GM18519 (cell line): ENCODE measurements around the gene CDA.
"Not testable (repeated sequence)": the region's sequence is repeated elsewhere in the genome, so short reads cannot be mapped to it uniquely, and the experiment has no call there.

Source experiments
- ATAC-seq: cut with Tn5 transposase; IDR thresholded peaks from one replicate; pipeline ENCODE4 v1.9.1; 2021; ENCODE audit warnings: mild to moderate bottlenecking, moderate library complexity; ENCODE audit not compliant: unreplicated experiment, low FRiP score

Gene CDA

DNA sequence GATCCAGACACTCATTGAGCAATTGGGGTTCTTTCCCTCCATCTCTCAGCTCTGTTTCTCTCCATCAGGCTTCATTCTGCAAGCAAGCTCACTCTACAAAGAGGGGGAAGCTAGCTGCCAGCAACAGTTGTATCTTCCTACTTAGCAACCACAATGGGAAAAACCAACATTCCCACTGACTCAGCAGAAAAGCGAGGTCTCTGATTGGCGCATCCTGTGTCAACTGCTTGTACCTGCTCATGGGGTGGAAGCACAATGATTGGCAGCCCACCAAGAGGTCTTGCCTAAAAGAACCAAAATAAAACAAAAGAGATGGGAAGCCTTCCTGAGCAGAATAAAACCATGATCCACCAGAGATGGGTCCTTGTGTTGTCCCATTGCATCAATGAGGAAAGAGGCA, 4.0 kb upstream of the CDA start:
- no peak for ATAC-seq

- ATAC-seq = no peak
Measured at GRCh38 chr1:20586953-20587660, 1.8 kb upstream of the CDA start.

DNA sequence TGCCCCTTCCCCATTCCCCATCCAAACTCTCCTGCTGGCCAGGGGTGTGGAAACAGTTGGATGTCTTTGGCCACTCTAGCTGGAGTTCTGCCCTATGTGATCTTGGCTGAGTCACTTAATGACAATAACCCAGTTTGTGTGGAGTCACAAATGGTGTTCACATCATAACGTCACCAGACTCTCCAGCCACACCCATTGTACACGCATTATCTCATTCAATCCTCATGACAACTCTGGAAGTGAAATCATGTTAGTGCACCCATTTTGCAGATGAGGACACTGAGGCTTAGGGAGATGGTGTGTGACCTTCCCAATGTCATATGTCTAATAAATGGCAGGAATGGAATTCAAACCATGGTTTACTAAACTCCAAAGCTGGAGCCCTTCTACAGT, 1.2 kb upstream of the CDA start:
- no peak for ATAC-seq

GRCh38 chr1:20589331-20590278, 708 bp downstream of the CDA start:
- ATAC-seq = no peak

DNA sequence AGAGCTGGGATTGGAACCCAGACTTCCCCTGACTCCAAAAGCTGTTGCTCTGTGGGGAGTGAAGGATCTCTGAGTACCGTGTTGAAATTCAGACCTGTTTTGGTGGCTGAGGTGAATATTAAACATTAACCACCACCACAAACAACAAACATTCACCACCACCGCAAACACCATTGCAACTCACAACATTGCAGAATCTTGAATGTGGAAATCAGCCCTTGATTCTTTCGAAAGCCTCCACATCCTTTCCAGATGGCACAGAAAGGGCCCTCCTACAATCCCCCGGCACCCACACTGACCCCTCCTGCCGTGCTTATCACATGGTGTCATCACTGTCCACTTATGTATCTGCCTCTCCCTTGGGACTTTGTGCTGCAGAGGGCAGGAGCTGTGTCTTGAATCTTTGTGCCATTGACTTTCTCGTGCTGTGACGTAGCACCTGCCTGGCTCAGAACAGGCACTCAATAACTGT, 1.4 kb downstream of the CDA start:
- no peak for ATAC-seq

GRCh38 chr1:20593756-20594155, 4.9 kb downstream of the CDA start:
- ATAC-seq = no peak

DNA sequence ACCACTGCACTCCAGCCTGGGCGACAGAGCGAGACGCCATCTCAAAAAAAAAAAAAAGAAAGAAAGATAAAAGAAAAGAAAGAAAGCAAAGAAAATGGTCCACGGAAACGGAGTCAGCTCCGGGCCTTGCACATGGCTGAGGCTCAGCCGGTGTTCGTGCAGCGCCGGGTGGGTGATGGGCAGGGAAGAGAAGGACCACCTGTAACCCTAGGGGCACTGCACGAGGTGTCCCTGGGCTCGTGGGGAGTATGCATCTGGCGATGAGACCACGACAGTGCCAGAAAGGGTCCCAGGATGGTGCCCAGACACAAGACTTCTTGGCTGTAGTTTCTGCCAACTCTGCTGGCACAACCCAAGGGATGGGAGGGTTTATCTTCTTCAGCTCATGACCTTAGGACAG, 5.8 kb downstream of the CDA start:
- no peak for ATAC-seq

DNA sequence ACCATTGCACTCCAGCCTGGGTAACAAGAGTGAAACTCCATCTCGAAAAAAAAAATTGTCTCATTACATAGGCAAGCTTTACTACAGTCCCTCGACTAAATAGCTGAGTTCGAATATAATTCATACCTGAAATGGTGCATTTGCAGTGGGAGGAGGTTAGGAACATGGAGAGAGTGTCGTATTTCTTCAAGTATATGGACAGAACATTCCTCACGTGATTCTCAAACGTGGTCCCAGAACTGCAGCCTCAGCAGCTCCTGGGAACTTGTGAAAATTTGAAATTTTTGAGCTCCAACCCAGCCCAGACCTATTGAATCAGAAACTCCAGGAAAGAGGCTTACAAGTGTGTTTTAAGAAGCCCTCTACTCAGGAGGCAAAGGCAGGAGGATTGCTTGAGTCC, 7.2 kb downstream of the CDA start:
- no peak for ATAC-seq

DNA sequence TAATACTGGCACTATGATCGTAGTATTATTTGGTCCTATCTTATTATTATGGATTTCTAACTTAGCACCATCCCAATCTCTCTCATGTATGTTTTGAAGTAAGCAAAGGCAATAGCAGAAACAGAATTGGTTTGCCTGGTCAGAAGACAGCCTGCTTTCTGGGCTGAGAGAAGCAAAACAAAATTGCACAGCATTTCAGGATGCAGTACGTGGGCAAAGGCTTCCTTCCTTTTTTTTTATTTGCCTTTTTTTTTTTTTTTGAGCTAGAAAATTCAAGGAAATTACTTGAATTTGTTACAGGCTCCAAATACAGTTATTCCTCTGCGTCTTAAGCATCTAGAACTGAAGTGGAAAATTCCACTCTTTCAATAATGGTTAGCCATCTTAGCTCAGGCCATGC, 8.8 kb downstream of the CDA start:
- no peak for ATAC-seq

GRCh38 chr1:20600156-20600555, 11.3 kb downstream of the CDA start:
- no peak for ATAC-seq

DNA sequence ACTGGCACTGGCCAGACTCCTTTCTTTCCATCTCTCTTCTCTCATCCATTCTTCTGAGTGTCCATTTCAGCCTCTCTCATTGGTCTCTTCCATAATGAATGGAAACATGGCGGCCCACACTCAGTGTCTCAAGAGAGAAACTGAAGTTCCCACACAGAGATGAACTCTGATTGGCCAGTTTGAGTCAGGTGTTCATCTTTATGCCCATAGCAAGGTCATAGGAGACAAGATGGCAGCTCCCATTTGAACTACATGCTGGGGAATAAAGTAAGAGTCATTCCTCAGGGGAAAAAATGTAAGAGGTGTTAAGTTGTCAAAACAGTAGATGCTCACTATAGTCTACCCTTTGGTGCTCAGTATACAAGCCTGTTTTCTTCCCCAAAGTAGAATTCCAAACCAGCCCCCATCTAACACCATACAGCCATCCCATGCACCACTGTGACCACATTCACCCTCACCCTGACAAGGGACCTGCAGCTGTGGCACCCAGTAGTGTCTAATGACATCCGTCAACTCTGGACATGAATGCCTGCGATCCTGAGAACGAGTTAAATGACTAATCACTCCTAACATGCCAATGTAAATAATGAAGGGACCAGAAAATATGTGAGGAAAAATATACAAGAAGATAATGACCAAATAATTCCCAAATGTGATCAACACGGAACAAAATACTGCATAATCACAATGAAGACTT, 12.4 kb downstream of the CDA start:
- no peak for ATAC-seq

DNA sequence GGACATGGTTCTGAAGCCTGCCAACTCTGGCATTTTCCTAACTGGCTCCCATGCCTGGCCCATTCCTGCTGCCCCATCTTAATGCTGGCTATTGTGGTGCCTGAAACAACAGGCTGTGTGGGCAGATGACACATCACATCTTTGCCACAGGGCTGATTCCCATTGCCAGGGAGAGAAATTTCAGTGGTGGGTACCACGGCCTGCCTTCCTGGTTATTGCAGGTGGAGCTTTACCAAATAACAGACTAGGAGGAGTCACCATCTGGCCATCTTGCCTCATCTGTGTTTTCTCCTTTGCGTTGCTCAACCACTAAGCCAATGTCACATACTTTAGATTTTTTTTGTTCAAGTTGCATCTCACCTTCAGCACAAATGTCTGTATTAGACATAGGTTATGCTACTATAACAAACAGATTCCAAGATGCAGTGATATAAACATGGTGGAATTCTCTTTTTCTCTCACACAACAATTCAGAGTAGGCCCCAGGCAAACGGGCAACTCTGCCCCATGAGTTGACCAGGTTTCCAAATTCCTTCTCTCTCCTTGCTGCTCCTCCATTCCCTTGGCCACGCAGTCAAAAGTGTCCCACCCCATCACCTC, 14.1 kb downstream of the CDA start:
- no peak for ATAC-seq

DNA sequence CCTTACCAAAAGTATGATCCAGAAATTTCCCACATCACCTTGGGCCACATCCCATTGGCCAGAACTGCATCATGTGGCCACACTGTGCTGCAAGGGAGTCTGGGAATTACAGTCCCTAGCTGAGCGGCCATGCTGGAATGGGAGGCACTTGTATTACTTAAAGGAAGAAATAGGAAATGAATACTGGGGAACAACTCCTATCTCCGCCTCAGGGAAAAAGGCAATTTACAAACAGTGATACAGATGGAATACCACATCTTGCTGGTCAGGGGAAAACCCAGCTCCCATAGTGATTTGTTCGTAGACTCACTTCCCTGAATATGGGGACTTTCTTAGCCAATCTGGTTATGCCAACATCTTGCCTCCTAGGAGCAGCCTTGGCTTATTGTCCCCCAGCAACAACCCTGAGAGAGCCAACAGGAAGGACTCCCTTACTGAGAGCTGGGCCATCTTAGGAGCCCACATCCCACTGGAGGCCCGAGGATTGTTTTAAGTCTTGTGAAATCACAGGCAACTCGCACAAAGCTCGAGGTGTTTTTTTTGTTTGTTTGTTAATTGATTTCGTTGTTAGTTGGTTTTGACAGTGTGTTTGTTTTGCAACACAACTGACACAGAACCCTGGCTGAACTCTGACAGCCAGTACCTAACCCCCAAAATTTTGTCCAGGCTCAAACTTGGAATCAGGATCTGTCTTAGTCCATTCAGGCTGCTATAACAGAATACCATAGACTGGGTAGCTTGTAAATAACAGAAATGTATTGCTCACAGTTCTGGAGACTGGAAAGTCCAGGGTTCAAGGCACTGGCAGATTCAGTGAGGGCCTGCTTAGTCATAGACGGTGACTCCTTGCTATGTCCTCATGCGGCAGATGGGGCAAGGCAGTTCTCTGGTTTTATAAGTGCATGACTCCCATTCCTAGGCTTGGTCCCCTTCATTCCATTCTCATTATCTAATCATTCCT, 14.9 kb downstream of the CDA start:
- ATAC-seq = no peak

DNA sequence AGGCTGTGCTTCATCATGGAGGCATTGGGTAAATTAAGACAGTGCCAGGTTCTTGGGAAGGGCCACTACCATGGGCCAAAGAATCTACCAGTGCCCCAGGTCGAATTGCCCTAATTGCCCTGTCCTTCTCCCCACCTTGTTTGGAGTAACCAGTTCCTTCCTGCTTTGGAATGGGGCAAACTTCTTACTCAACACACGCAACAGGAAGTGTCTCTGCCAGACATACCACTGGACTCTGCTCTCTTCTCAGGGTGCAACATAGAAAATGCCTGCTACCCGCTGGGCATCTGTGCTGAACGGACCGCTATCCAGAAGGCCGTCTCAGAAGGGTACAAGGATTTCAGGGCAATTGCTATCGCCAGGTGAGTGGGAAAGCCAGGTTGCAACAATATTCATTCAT, 15.8 kb downstream of the CDA start:
- ATAC-seq = no peak

GRCh38 chr1:20606801-20607570, 18.1 kb downstream of the CDA start:
- not testable (repeated sequence) for ATAC-seq

DNA sequence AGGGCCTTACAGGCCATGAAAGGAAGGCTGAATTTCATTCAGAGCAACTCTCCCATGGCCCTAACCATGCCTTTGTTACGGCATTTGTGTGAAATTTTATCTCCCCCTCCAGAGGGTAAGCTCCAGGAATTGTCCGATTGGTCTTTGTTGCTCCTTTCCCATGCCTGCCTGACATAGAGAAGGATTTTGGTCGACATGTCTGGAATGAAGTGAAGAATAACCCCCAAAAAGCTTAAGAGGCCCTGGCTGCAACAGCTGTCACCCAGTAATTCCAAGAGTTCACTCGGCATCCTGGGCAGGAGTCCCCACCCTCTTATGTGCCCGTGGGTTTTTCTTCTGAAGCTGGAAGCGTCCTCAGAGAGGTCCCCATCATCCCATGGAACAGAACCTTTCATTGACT, 20.6 kb downstream of the CDA start:
- no peak for ATAC-seq

DNA sequence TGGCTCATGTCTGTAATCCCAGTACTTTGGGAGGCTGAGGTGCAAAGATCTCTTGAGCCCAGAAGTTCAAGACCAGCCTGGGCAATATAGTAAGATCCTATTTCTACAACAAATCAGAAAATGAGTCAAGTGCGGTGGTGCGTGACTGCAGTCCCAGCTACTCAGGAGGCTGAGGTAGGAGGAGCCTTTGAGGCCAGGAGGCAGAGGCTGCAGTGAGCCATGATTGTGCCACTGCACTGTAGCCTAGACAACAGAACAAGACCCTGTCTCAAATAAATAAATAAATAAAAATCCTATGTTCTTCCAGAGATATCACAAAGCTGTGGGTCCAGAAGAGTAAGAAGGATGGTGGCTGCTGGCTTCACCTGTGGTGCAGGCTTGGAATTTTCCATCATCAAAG, 22.1 kb downstream of the CDA start:
- no peak for ATAC-seq

GRCh38 chr1:20611652-20612051, 22.8 kb downstream of the CDA start:
- no peak for ATAC-seq

DNA sequence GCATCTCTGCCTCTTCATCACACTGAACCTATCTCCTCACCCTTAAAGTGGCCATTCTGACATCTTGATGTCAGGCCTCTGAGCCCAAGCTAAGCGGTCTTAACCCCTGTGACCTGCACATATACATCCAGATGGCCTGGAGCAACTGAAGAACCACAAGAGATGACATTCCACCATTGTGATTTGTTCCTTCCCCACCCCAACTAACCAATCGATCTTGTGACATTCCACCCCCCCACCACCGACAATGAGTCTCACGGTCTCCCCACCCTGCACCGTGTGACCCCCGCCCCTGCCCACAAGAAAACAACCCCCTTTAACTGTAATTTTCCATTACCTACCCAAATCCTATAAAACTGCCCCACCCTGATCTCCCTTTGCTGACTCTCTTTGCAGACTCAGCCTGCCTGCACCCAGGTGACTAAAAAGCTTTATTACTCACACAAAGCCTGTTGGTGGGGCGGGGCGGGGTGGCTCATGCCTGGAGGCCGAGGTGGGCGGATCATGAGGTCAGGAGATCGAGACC, 23.4 kb downstream of the CDA start:
- no peak for ATAC-seq
